ENCODE measurements around the gene PLPP4.

The PLPP4 gene

GRCh38 chr10:120429395-120429794 is 27.6 kb upstream of the PLPP4 start:
- TF ChIP-seq, protein P1, sequence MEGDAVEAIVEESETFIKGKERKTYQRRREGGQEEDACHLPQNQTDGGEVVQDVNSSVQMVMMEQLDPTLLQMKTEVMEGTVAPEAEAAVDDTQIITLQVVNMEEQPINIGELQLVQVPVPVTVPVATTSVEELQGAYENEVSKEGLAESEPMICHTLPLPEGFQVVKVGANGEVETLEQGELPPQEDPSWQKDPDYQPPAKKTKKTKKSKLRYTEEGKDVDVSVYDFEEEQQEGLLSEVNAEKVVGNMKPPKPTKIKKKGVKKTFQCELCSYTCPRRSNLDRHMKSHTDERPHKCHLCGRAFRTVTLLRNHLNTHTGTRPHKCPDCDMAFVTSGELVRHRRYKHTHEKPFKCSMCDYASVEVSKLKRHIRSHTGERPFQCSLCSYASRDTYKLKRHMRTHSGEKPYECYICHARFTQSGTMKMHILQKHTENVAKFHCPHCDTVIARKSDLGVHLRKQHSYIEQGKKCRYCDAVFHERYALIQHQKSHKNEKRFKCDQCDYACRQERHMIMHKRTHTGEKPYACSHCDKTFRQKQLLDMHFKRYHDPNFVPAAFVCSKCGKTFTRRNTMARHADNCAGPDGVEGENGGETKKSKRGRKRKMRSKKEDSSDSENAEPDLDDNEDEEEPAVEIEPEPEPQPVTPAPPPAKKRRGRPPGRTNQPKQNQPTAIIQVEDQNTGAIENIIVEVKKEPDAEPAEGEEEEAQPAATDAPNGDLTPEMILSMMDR (IDR thresholded peaks at IDR 0.05): no peak
- peaks cover 4% of the 10 kb centered on the region for H3K9me3 Mint-ChIP-seq
- H3K36me3 Mint-ChIP-seq (ENCODE audit: low read depth): no peaks in the 10 kb centered on the region
- H3K4me1 Mint-ChIP-seq: peaks cover 6% of the 10 kb centered on the region
- no peak overlapping the region for H3K27ac Mint-ChIP-seq
- H3K27me3 Mint-ChIP-seq (ENCODE audit: low read depth, poor library complexity): peaks cover 22% of the 10 kb centered on the region
- H3K4me3 Mint-ChIP-seq: no peak overlapping the region
- no peak for DNase-seq

GRCh38 chr10:120431251-120431651 is 25.8 kb upstream of the PLPP4 start:
- peaks cover 6% of the 10 kb centered on the region for H3K4me1 Mint-ChIP-seq
- H3K27ac Mint-ChIP-seq: no peak overlapping the region
- DNase-seq: no peak
- TF ChIP-seq, protein P1 (IDR thresholded peaks at IDR 0.05): no peak
- H3K27me3 Mint-ChIP-seq (ENCODE audit: low read depth, poor library complexity): peaks cover 14% of the 10 kb centered on the region
- H3K9me3 Mint-ChIP-seq: no peaks in the 10 kb centered on the region
- H3K36me3 Mint-ChIP-seq (ENCODE audit: low read depth): no peaks in the 10 kb centered on the region
- no peak overlapping the region for H3K4me3 Mint-ChIP-seq

DNA sequence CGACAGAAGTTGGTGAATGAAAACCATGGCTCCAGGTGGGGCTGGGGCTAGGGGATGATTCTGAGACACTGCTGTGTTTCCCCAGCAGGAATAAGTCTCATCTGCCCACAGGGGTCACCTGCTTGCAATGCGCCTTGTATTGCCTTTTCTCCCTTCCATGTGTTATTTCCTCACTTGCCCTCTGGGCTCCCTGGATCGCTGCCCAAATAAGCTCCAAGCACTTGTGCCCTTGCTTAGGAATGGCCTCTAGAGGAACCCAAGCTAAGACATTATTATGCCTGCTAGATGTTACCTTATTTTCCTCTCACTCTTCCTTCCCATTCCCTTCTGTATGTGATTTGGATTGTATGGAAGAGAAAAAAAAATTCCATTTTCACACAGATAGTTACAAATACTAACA is 24.8 kb upstream of the PLPP4 start:
- TF ChIP-seq, protein P1 (IDR thresholded peaks at IDR 0.05): no peak
- H3K36me3 Mint-ChIP-seq (ENCODE audit: low read depth): no peaks in the 10 kb centered on the region
- H3K27me3 Mint-ChIP-seq (ENCODE audit: low read depth, poor library complexity): peaks cover 13% of the 10 kb centered on the region
- peaks cover 11% of the 10 kb centered on the region for H3K4me1 Mint-ChIP-seq
- H3K4me3 Mint-ChIP-seq: no peak overlapping the region
- DNase-seq: no peak
- no peak overlapping the region for H3K27ac Mint-ChIP-seq
- H3K9me3 Mint-ChIP-seq: no peaks in the 10 kb centered on the region

DNA sequence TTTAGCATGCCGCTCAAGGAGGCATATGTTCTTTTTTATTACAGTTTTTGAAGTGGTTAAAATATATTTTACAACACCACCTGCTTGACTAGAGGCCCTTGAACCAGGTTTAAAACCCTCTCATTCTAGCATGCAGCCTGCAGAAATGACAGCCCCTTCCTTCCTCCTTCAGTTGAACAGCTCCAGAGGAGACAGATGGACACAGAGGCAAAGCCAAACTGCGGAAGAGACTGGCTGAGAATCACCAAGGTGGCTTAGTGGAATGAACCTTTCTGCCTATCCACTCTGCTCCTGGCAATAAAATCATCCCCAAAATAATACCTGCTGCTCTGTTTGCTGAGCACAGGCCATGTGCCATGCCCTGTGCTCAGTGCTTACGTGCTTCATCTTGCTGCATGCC is 23.9 kb upstream of the PLPP4 start:
- Mint-ChIP-seq H3K9me3 (no peaks in the 10 kb centered on the region), H3K4me1 (peaks cover 7% of the 10 kb centered on the region), H3K27me3 (ENCODE audit: low read depth, poor library complexity) (peaks cover 13% of the 10 kb centered on the region), H3K36me3 (ENCODE audit: low read depth) (no peaks in the 10 kb centered on the region), H3K4me3 (no peak overlapping the region), H3K27ac (no peak overlapping the region)
- no peak for DNase-seq
- TF ChIP-seq, protein P1 (IDR thresholded peaks at IDR 0.05): no peak

DNA sequence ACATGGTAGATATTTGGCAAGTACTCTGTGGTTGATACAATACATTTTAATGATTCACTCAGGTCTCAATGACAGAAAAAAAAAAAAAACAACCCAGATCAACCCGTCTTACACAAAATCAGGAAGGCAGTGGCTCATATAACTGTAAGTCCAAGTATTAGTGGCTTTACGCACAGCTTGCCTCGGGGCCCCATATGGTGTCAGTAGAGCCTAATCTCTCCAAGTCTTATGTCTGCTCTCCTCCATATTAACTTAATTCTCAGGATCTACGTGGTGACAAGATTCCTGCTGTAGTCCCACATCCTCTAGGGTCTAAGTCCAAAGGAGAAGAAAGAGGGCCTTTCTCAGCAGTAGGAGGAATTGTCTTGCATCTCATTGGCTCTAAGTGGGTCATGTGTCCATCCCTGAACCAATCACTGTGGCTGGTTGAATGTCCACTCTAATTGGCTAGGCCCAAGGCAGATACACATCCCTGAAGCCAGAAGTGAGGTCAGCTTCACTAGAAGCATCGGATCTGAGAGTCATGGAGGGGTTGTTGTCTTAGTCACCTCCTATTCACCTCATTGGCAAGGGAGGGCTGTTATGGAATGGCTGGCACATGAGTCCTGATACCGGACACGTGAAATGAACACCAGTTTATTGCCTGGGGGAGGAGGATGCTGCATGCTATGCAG is 20.5 kb upstream of the PLPP4 start:
- Mint-ChIP-seq H3K27me3 (ENCODE audit: low read depth, poor library complexity) (peaks cover 13% of the 10 kb centered on the region), H3K4me1 (peaks cover 7% of the 10 kb centered on the region), H3K27ac (peak overlapping the region; percentile 4), H3K36me3 (ENCODE audit: low read depth) (no peaks in the 10 kb centered on the region), H3K4me3 (no peak overlapping the region), H3K9me3 (peaks cover 4% of the 10 kb centered on the region)
- no peak for DNase-seq
- TF ChIP-seq, protein P1 (IDR thresholded peaks at IDR 0.05): no peak

DNA sequence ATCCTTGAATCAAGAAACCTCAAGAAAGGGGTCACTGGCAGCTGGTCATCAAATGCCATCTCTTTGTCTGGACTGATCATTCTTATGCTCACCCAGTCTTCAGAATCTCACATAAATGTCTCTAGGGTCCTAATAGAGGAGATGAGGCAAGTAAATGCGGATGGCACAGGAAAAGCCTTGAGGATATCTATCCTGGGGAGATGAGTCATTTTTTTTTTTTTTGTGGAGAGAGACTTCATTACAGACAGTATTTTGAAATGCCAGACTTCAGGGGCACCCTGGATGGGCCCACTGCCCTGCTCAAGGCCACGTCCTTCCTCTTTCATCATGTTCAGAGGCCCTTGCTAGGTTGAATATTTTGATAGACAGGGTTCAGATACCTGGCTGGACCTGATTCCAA is 19.5 kb upstream of the PLPP4 start:
- TF ChIP-seq, protein P1 (IDR thresholded peaks at IDR 0.05): no peak
- no peak overlapping the region for H3K4me3 Mint-ChIP-seq
- H3K36me3 Mint-ChIP-seq (ENCODE audit: low read depth): no peaks in the 10 kb centered on the region
- peaks cover 7% of the 10 kb centered on the region for H3K4me1 Mint-ChIP-seq
- peaks cover 12% of the 10 kb centered on the region for H3K27me3 Mint-ChIP-seq (ENCODE audit: low read depth, poor library complexity)
- peaks cover 4% of the 10 kb centered on the region for H3K9me3 Mint-ChIP-seq
- no peak overlapping the region for H3K27ac Mint-ChIP-seq
- no peak for DNase-seq
